CD14-positive monocyte (primary cell): ENCODE data around the gene MEGF6. TPM values are rescaled to one million over a fixed set of nuclear protein-coding genes. Genes with fewer than 3 reads are reported as not detected.

Experiments used
- DNase-seq, 3 donors: peaks; one replicate each; pipeline ENCODE4 v3.0.0-alpha.2; 2011 to 2022
- H2AFZ ChIP-seq: 2 replicates; pipeline ENCODE4 v1.6.0; 2012; ENCODE audit warnings: mild to moderate bottlenecking, low read depth, low read length, inconsistent platforms; ENCODE audit not compliant: insufficient read depth, poor library complexity, severe bottlenecking
- H3K27ac ChIP-seq, 2 donors: 1 replicate in 1 of 2; 2 replicates in 1 of 2; pipeline ENCODE4 v1.5.1; 2012 to 2013; ENCODE audit warnings: low read length in 2 of 2, control low read depth in 1 of 2, inconsistent platforms in 1 of 2, low read depth in 1 of 2, mild to moderate bottlenecking in 1 of 2
- H3K27me3 ChIP-seq, 2 donors: one replicate each; pipeline versions ENCODE4 v1.6.0 to v1.6.1; 2011 to 2013; ENCODE audit warnings: low read length in 2 of 2; ENCODE audit not compliant: control insufficient read depth in 2 of 2, insufficient read depth in 2 of 2
- H3K36me3 ChIP-seq, 2 donors: replicated peaks in 1 of 2; 1 replicate in 1 of 2; 2 replicates in 1 of 2; pipeline versions ENCODE4 v1.5.1 to v1.6.1; 2012 to 2013; ENCODE audit warnings: low read length in 2 of 2, control low read depth in 1 of 2, inconsistent platforms in 1 of 2, mild to moderate bottlenecking in 1 of 2; ENCODE audit not compliant: insufficient read depth in 2 of 2, control insufficient read depth in 1 of 2
- H3K4me1 ChIP-seq, 2 donors: 1 replicate in 1 of 2; 2 replicates in 1 of 2; pipeline versions ENCODE4 v1.5.1 to v1.6.1; 2012 to 2013; ENCODE audit warnings: low read length in 2 of 2, control low read depth in 1 of 2, inconsistent platforms in 1 of 2, mild to moderate bottlenecking in 1 of 2, moderate library complexity in 1 of 2; ENCODE audit not compliant: insufficient read depth in 2 of 2, control insufficient read depth in 1 of 2
- H3K4me2 ChIP-seq: replicated peaks from 2 replicates; pipeline ENCODE3; 2012; ENCODE audit warnings: low read length, moderate library complexity, mild to moderate bottlenecking; ENCODE audit not compliant: poor library complexity, severe bottlenecking; ENCODE audit errors: extremely low read depth
- H3K4me3 ChIP-seq, 3 experiments: fragments of 200-600 bp in 1 of 3; sonication (generic) in 1 of 3; replicated peaks in 1 of 3; 1 replicate in 2 of 3; 2 replicates in 1 of 3; pipeline ENCODE4 v1.5.1; 2011 to 2013; ENCODE audit warnings: low read length in 3 of 3, mild to moderate bottlenecking in 3 of 3, control low read depth in 2 of 3, low read depth in 2 of 3, inconsistent platforms in 1 of 3, moderate library complexity in 1 of 3
- H3K79me2 ChIP-seq: 2 replicates; pipeline ENCODE4 v1.6.0; 2012; ENCODE audit warnings: mild to moderate bottlenecking, control low read depth, inconsistent platforms, low read length, moderate library complexity; ENCODE audit not compliant: insufficient read depth
- H3K9ac ChIP-seq: 2 replicates; pipeline ENCODE4 v1.6.0; 2017; ENCODE audit warnings: low read length, mild to moderate bottlenecking; ENCODE audit not compliant: insufficient read depth, poor library complexity, severe bottlenecking
- H3K9me3 ChIP-seq, 2 donors: replicated peaks in 1 of 2; 1 replicate in 1 of 2; 2 replicates in 1 of 2; pipeline versions ENCODE4 v1.5.1 to v1.6.1; 2012 to 2013; ENCODE audit warnings: low read length in 2 of 2, control low read depth in 1 of 2; ENCODE audit not compliant: control insufficient read depth in 1 of 2, insufficient read depth in 1 of 2
- H4K20me1 ChIP-seq: 2 replicates; pipeline ENCODE4 v1.6.0; 2012; ENCODE audit warnings: mild to moderate bottlenecking, low read length, control low read depth, moderate library complexity; ENCODE audit not compliant: insufficient read depth
- H3K27ac Mint-ChIP-seq, 7 donors: one replicate each; pipeline ENCODE4 v1.8.0; 2020; ENCODE audit warnings: mild to moderate bottlenecking in 7 of 7, mixed read lengths in 7 of 7, moderate library complexity in 6 of 7, inconsistent platforms in 2 of 7
- H3K27me3 Mint-ChIP-seq, 3 donors: one replicate each; pipeline ENCODE4 v1.8.0; 2021 to 2022; ENCODE audit warnings: low read depth in 3 of 3, mild to moderate bottlenecking in 3 of 3, mixed read lengths in 3 of 3, moderate library complexity in 3 of 3, inconsistent platforms in 1 of 3
- H3K36me3 Mint-ChIP-seq, 2 donors: one replicate each; pipeline ENCODE4 v1.8.0; 2020; ENCODE audit warnings: mixed read lengths in 2 of 2, inconsistent platforms in 1 of 2, mild to moderate bottlenecking in 1 of 2
- H3K4me1 Mint-ChIP-seq: one replicate; pipeline ENCODE4 v1.8.0; 2020; ENCODE audit warnings: mild to moderate bottlenecking, mixed read lengths
- H3K4me3 Mint-ChIP-seq, 2 donors: one replicate each; pipeline ENCODE4 v1.8.0; 2020; ENCODE audit warnings: mild to moderate bottlenecking in 2 of 2, mixed read lengths in 2 of 2, moderate library complexity in 1 of 2
- H3K9me3 Mint-ChIP-seq, 7 donors: one replicate each; pipeline ENCODE4 v1.8.0; 2020 to 2022; ENCODE audit warnings: mixed read lengths in 7 of 7, mild to moderate bottlenecking in 6 of 7, moderate library complexity in 6 of 7, inconsistent platforms in 2 of 7
- CTCF ChIP-seq: fragments of 200-600 bp; IDR thresholded peaks from one replicate; pipeline ENCODE4 v1.8.0; 2022; ENCODE audit warnings: antibody characterized with exemption, mild to moderate bottlenecking
- WGBS: methylation state at CpG from one replicate; pipeline ENCODE4 v1.1.5; 2013; ENCODE audit warnings: missing lambda C conversion rate; ENCODE audit not compliant: insufficient coverage; 5-methylcytosine and 5-hydroxymethylcytosine counted together
- intact Hi-C, 2 donors: fragments of 100-400 bp; cut with micrococcal nuclease; formaldehyde crosslinking; loops; one replicate each; pipeline versions ENCODE4 v1.15.0 to v1.15.1; 2023
- polyA plus RNA-seq, 3 donors: library from polyadenylated mRNA; depleted of rRNA in 1 of 3; unstranded in 2 of 3; stranded (reverse) in 1 of 3; fragments of 300-500 nt in 2 of 3; fragments of >200 nt in 1 of 3; fragmentation: Illumina TruSeq in 2 of 3; gene quantifications; 1 replicate in 2 of 3; 2 replicates in 1 of 3; pipeline ENCODE4 v1.2.3, GENCODE V29; 2012 to 2021

Gene MEGF6
- polyA plus RNA-seq, 3 donors = 0.39 to 3.8 (median 1.2) TPM

- H3K4me1 ChIP-seq = no peaks in the 10 kb centered on the region
- DNase-seq = no peak
- no peak overlapping the region for H3K4me3 ChIP-seq
- Mint-ChIP-seq H3K36me3 (no peaks in the 10 kb centered on the region), H3K27me3 (peaks cover 0 to 2% (median 0%) of the 10 kb centered on the region in 3 donors), H3K4me3 (no peak overlapping the region), H3K4me1 (no peaks in the 10 kb centered on the region), H3K9me3 (peaks cover 2 to 22% (median 12%) of the 10 kb centered on the region in 7 donors), H3K27ac (no peak overlapping the region)
- no peaks in the 10 kb centered on the region for H3K79me2 ChIP-seq
- no peak overlapping the region for H3K27ac ChIP-seq
- no peak for TF ChIP-seq CTCF
- no peaks in the 10 kb centered on the region for H4K20me1 ChIP-seq
- H3K9me3 ChIP-seq = peaks cover 0 to 13% of the 10 kb centered on the region in 2 donors
- H3K9ac ChIP-seq = no peak overlapping the region
- WGBS = 98% methylated on average over 10 of the region's 16 CpGs
- no peaks in the 10 kb centered on the region for H3K27me3 ChIP-seq
- H3K4me2 ChIP-seq = no peak overlapping the region
- intact Hi-C loops = no loop called here
- no peaks in the 10 kb centered on the region for H3K36me3 ChIP-seq
- no peak overlapping the region for H2AFZ ChIP-seq
Measured at GRCh38 chr1:3579626-3580025, 31.7 kb downstream of the MEGF6 start.

- Mint-ChIP-seq H3K27ac (no peak overlapping the region), H3K9me3 (peaks cover 2 to 15% (median 6%) of the 10 kb centered on the region in 7 donors), H3K4me1 (no peaks in the 10 kb centered on the region), H3K36me3 (no peaks in the 10 kb centered on the region), H3K27me3 (peaks cover 0 to 2% (median 0%) of the 10 kb centered on the region in 3 donors), H3K4me3 (no peak overlapping the region)
- Histone ChIP-seq H3K9me3 (peaks cover 0 to 6% of the 10 kb centered on the region in 2 donors), H2AFZ (no peak overlapping the region), H3K27ac (no peak overlapping the region), H3K9ac (no peak overlapping the region), H4K20me1 (no peaks in the 10 kb centered on the region), H3K4me1 (no peaks in the 10 kb centered on the region), H3K4me3 (no peak overlapping the region), H3K27me3 (no peaks in the 10 kb centered on the region), H3K4me2 (no peak overlapping the region), H3K79me2 (no peaks in the 10 kb centered on the region), H3K36me3 (no peaks in the 10 kb centered on the region)
- no peak for DNase-seq
- 91% methylated on average over 18 of the region's 19 CpGs for WGBS
- intact Hi-C loops = no loop called here
- no peak for TF ChIP-seq CTCF
Measured at GRCh38 chr1:3578906-3579305, 32.4 kb downstream of the MEGF6 start.
